Lung (tissue), 12 donors: ENCODE measurements around the gene ANLN. TPM values are rescaled to one million over a fixed set of nuclear protein-coding genes. Genes with fewer than 3 reads are reported as not detected.
A peak's percentile ranks its signal among the peaks of the same experiment; 100 is the strongest.

Source experiments
- ATAC-seq: fragments of 200-7000 bp; cut with Tn5 transposase; one replicate; pipeline ENCODE4 v1.9.1; 2020; ENCODE audit warnings: moderate number of reproducible peaks; ENCODE audit not compliant: insufficient read depth, low FRiP score
- DNase-seq, 3 donors: peaks; one replicate each; pipeline ENCODE4 v3.0.0-alpha.2; 2013 to 2017
- H3K27ac ChIP-seq, 2 donors: one replicate each; pipeline ENCODE4 v1.5.1; 2013; ENCODE audit warnings: mild to moderate bottlenecking in 2 of 2, moderate library complexity in 2 of 2, control low read depth in 1 of 2, inconsistent platforms in 1 of 2, low read depth in 1 of 2, low read length in 1 of 2
- H3K27me3 ChIP-seq, 3 donors: one replicate each; pipeline ENCODE4 v1.5.1; 2013; ENCODE audit warnings: low read length in 2 of 3; ENCODE audit not compliant: control insufficient read depth in 3 of 3, insufficient read depth in 3 of 3
- H3K36me3 ChIP-seq, 4 donors: one replicate each; pipeline ENCODE4 v1.5.1; 2013; ENCODE audit warnings: low read length in 4 of 4, mild to moderate bottlenecking in 1 of 4, moderate library complexity in 1 of 4; ENCODE audit not compliant: control insufficient read depth in 4 of 4, insufficient read depth in 4 of 4
- H3K4me1 ChIP-seq, 5 donors: one replicate each; pipeline ENCODE4 v1.5.1; 2013; ENCODE audit warnings: low read length in 5 of 5, mild to moderate bottlenecking in 2 of 5, moderate library complexity in 1 of 5; ENCODE audit not compliant: control insufficient read depth in 5 of 5, insufficient read depth in 5 of 5
- H3K4me3 ChIP-seq: one replicate; pipeline ENCODE4 v1.5.1; 2013; ENCODE audit warnings: mild to moderate bottlenecking, control low read depth, moderate library complexity
- H3K9ac ChIP-seq, 2 donors: one replicate each; pipeline ENCODE4 v1.5.1; 2013; ENCODE audit warnings: low read length in 2 of 2, control low read depth in 1 of 2; ENCODE audit not compliant: insufficient read depth in 1 of 2
- H3K9me3 ChIP-seq, 4 donors: one replicate each; pipeline ENCODE4 v1.5.1; 2013; ENCODE audit warnings: low read length in 3 of 4, mild to moderate bottlenecking in 1 of 4, moderate library complexity in 1 of 4; ENCODE audit not compliant: control insufficient read depth in 4 of 4, insufficient read depth in 3 of 4
- WGBS, 2 donors: extraction: QIAGEN DNeasy Blood & Tissue Kit; methylation state at CpG; one replicate each; pipeline ENCODE4 v1.1.7; 2013; 5-methylcytosine and 5-hydroxymethylcytosine counted together
- polyA plus RNA-seq, 2 donors: library from polyadenylated mRNA; stranded (reverse); fragments of 200-250 nt; gene quantifications; one replicate each; pipeline ENCODE4 v1.2.1, GENCODE V29; 2013
- total RNA-seq, 2 donors: library from RNA; depleted of rRNA in 1 of 2; stranded (reverse); fragments of >200 nt in 1 of 2; gene quantifications; one replicate each; pipeline ENCODE4 v1.2.1, GENCODE V29; 2014 to 2021
- TF ChIP-seq, protein P1 (sequence below): IDR thresholded peaks from 2 replicates; pipeline ENCODE4 v1.5.1; 2012; ENCODE audit warnings: mild to moderate bottlenecking; ENCODE audit errors: control extremely low read depth, extremely low read depth
- donor health status: control.
- donor health status: control.
- donor health status: Bipolar disorder and iron deficiency.
- donor health status: healthy.
- donor health status: DM: yes; HTN: yes; CAD: no.

Gene ANLN
- total and polyA plus RNA-seq, 4 donors = 1.4 to 13.8 (median 3.2) TPM

DNA sequence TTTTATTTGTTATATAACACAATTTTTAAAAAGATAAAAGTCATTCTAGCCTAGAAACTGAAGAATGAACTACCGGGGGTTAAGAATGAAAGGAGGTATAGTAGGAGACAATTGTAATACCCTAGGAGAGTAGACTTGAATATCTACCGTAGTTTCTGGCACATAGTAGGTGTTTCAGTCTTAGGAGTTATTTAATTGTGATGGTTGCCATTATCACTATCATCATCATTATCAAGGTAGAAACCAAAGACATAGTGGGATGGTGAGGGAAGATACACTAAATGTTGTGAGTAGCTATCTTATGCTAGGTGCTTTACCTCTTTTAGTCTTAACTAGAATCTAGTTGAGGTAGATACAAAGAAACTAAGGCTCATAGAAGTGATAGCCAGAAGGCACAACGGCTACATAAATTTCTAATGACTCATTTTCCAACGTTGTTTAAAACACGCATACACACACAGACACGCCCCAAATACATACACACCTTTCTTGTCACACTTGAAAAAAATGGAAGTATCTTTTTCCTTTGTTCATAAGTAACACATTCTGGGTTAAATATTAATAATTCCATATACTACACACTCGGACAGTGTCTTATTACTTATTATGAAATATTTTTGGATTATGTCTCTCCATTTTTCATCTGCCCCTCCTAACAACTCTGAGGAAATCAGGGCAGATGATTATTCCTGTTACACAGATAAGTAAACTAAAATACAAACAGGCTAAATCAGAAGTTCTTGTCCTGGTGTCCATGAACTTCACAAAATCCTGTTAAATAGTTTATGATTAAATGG lies 2.0 kb upstream of the ANLN start:
- H3K27ac ChIP-seq = no peak overlapping the region
- no peak for DNase-seq
- peaks cover 0 to 18% (median 2%) of the 10 kb centered on the region in 5 donors for H3K4me1 ChIP-seq
- H3K36me3 ChIP-seq = no peaks in the 10 kb centered on the region
- H3K9ac ChIP-seq = no peak overlapping the region
- H3K4me3 ChIP-seq = no peak overlapping the region
- H3K9me3 ChIP-seq = no peaks in the 10 kb centered on the region
- WGBS, 2 donors = 51 to 75% methylated on average over 7 of the region's 7 CpGs
- H3K27me3 ChIP-seq = no peaks in the 10 kb centered on the region
- no peak for ATAC-seq
- TF ChIP-seq, protein P1, sequence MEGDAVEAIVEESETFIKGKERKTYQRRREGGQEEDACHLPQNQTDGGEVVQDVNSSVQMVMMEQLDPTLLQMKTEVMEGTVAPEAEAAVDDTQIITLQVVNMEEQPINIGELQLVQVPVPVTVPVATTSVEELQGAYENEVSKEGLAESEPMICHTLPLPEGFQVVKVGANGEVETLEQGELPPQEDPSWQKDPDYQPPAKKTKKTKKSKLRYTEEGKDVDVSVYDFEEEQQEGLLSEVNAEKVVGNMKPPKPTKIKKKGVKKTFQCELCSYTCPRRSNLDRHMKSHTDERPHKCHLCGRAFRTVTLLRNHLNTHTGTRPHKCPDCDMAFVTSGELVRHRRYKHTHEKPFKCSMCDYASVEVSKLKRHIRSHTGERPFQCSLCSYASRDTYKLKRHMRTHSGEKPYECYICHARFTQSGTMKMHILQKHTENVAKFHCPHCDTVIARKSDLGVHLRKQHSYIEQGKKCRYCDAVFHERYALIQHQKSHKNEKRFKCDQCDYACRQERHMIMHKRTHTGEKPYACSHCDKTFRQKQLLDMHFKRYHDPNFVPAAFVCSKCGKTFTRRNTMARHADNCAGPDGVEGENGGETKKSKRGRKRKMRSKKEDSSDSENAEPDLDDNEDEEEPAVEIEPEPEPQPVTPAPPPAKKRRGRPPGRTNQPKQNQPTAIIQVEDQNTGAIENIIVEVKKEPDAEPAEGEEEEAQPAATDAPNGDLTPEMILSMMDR = no peak

DNA sequence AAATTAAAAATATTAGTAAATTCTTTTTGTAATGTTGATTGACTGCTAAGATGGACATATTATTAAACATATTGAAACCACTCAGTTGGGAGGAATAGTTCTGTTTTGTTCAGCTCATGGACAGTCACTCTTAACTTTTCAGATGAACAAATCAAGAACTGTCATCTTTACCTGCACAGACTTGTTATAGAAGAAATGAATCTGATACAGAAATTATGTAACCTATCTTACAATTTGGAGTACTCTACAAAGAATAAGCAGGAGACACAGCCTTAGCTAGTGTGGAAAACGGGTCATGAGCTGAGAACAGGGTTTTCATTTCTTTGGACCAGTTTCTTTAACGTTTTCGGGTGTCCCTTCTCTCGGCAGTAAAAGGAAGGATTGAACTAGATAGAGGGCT lies 1.2 kb upstream of the ANLN start:
- Histone ChIP-seq H3K36me3 (no peaks in the 10 kb centered on the region), H3K4me1 (peaks cover 0 to 26% (median 2%) of the 10 kb centered on the region in 5 donors), H3K27ac (no peak overlapping the region), H3K9me3 (no peaks in the 10 kb centered on the region), H3K9ac (no peak overlapping the region), H3K27me3 (no peaks in the 10 kb centered on the region), H3K4me3 (no peak overlapping the region)
- TF ChIP-seq, protein P1 = no peak
- ATAC-seq (no peak), DNase-seq (no peak)
- WGBS, 2 donors = 72 to 82% methylated on average over 4 of the region's 4 CpGs

DNA sequence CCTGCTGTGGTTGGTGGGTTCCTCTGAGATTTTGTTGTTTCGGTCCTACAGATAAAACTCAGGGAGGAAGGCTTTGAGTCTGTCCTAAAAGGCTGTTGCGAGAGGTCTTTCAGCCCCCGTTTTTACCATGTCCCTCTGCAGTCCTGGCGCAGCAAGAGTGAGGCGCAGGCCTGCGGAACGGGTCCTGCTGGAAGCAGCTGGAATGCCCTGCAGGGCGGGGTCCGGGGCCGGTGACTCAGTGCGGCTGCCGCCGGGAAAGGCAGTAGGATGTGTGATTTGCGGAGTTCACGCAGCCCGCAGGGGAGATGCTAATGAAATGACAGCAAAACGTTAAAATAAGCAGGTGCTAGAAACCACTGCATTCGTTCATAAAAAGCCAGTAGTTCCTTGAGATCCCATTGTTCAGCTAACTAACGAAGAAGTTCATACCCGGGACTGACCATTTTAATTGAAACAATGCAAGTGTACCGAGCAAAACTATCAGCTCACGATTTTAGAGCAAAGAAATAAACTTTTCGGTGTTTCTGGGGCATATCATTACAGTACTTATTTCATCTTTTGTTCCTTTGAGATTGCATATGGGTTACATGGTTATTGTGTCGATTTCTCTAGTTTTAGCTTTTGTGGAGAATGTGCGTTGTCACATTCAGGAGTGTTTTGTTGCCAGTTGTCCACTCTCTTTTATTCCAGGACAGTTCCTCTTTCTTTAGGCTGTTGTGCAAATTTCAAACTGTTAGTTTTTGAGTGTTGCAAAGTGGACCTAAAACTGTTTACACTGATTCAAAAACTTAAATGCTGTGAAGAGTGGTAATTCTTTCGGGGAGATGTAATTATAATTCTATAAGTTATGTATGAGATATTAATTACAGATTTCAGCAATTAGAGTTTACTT lies 783 bp downstream of the ANLN start:
- Histone ChIP-seq H3K4me3 (peak overlapping the region; percentile 58), H3K27ac (peak overlapping the region in 1 of 2 donors; percentile 28), H3K9me3 (peaks cover 0 to 2% (median under 1%) of the 10 kb centered on the region in 4 donors), H3K9ac (peak overlapping the region; percentile 65 to 72), H3K36me3 (no peaks in the 10 kb centered on the region), H3K4me1 (peaks cover 0 to 34% (median 9%) of the 10 kb centered on the region in 5 donors), H3K27me3 (no peaks in the 10 kb centered on the region)
- DNase-seq (peak; percentile 90 to 91 (median 91)), ATAC-seq (peak; percentile 77)
- 1 to 2% methylated on average over 26 of the region's 26 CpGs for WGBS, 2 donors
- TF ChIP-seq, protein P1 = no peak
